ENCODE measurements around the gene USH2A.

The USH2A gene

GRCh38 chr1:215710036-215710898, 713.0 kb downstream of the USH2A start:
- DNase-seq (ENCODE audit: low read depth) = no peak

- DNase-seq (ENCODE audit: low read depth) = no peak
Observed at GRCh38 chr1:215704089-215704860, 719.0 kb downstream of the USH2A start.

GRCh38 chr1:215682232-215682631, 741.0 kb downstream of the USH2A start:
- no peak for DNase-seq (ENCODE audit: low read depth)

GRCh38 chr1:215681041-215681440, 742.2 kb downstream of the USH2A start:
- no peak for DNase-seq (ENCODE audit: low read depth)

GRCh38 chr1:215679231-215679630, 744.0 kb downstream of the USH2A start:
- no peak for DNase-seq (ENCODE audit: low read depth)

GRCh38 chr1:215677112-215677511, 746.1 kb downstream of the USH2A start:
- no peak for DNase-seq (ENCODE audit: low read depth)

GRCh38 chr1:215673943-215674342, 749.3 kb downstream of the USH2A start:
- DNase-seq (ENCODE audit: low read depth) = no peak

- no peak for DNase-seq (ENCODE audit: low read depth)
Observed at GRCh38 chr1:215672482-215672881, 750.8 kb downstream of the USH2A start.

GRCh38 chr1:215669806-215670491, 753.3 kb downstream of the USH2A start:
- DNase-seq (ENCODE audit: low read depth) = no peak

GRCh38 chr1:215667761-215668160, 755.5 kb downstream of the USH2A start:
- no peak for DNase-seq (ENCODE audit: low read depth)

- no peak for DNase-seq (ENCODE audit: low read depth)
Observed at GRCh38 chr1:215665215-215665614, 758.0 kb downstream of the USH2A start.

GRCh38 chr1:215661033-215661432, 762.2 kb downstream of the USH2A start:
- DNase-seq (ENCODE audit: low read depth) = no peak

- no peak for DNase-seq (ENCODE audit: low read depth)
Observed at GRCh38 chr1:215660259-215660658, 763.0 kb downstream of the USH2A start.

GRCh38 chr1:215657047-215657446, 766.2 kb downstream of the USH2A start:
- DNase-seq (ENCODE audit: low read depth) = no peak

GRCh38 chr1:215652371-215652770, 770.9 kb downstream of the USH2A start:
- no peak for DNase-seq (ENCODE audit: low read depth)

GRCh38 chr1:215651867-215652266, 771.4 kb downstream of the USH2A start:
- DNase-seq (ENCODE audit: low read depth) = no peak

- no peak for DNase-seq (ENCODE audit: low read depth)
Observed at GRCh38 chr1:215650446-215651149, 772.6 kb downstream of the USH2A start.

GRCh38 chr1:215648957-215649356, 774.3 kb downstream of the USH2A start:
- DNase-seq (ENCODE audit: low read depth) = no peak

GRCh38 chr1:215647738-215648137, 775.5 kb downstream of the USH2A start:
- no peak for DNase-seq (ENCODE audit: low read depth)

- DNase-seq (ENCODE audit: low read depth) = no peak
Observed at GRCh38 chr1:215645861-215646260, 777.4 kb downstream of the USH2A start.

- DNase-seq (ENCODE audit: low read depth) = no peak
Observed at GRCh38 chr1:215645182-215645581, 778.1 kb downstream of the USH2A start.
